Liver (tissue), 9 donors: ENCODE measurements around the gene PTPRS. TPM values are rescaled to one million over a fixed set of nuclear protein-coding genes. Genes with fewer than 3 reads are reported as not detected.

Source experiments
- DNase-seq: peaks from one replicate; pipeline ENCODE4 v3.0.0-alpha.2; 2017; ENCODE audit warnings: low spot score
- H3K27ac ChIP-seq, 2 donors: one replicate each; pipeline ENCODE4 v1.7.0; 2013; ENCODE audit warnings: inconsistent platforms in 2 of 2, low read length in 2 of 2, control low read depth in 1 of 2, low read depth in 1 of 2, mild to moderate bottlenecking in 1 of 2
- H3K27me3 ChIP-seq, 4 donors: one replicate each; pipeline versions ENCODE4 v1.6.1 to v1.7.0; 2013; ENCODE audit warnings: low read length in 3 of 4, inconsistent platforms in 1 of 4, mild to moderate bottlenecking in 1 of 4, moderate library complexity in 1 of 4; ENCODE audit not compliant: control insufficient read depth in 4 of 4, insufficient read depth in 4 of 4
- H3K36me3 ChIP-seq, 4 donors: one replicate each; pipeline versions ENCODE4 v1.6.1 to v1.7.0; 2013; ENCODE audit warnings: low read length in 3 of 4, mild to moderate bottlenecking in 3 of 4, low read depth in 1 of 4, moderate library complexity in 1 of 4; ENCODE audit not compliant: control insufficient read depth in 4 of 4, insufficient read depth in 3 of 4
- H3K4me1 ChIP-seq, 4 donors: one replicate each; pipeline versions ENCODE4 v1.6.1 to v1.7.0; 2013; ENCODE audit warnings: low read length in 3 of 4, mild to moderate bottlenecking in 3 of 4, moderate library complexity in 1 of 4; ENCODE audit not compliant: control insufficient read depth in 4 of 4, insufficient read depth in 4 of 4
- H3K4me3 ChIP-seq, 3 donors: one replicate each; pipeline versions ENCODE4 v1.6.1 to v1.7.0; 2013; ENCODE audit warnings: low read length in 3 of 3, control low read depth in 1 of 3, low read depth in 1 of 3, mild to moderate bottlenecking in 1 of 3
- H3K9ac ChIP-seq, 2 donors: one replicate each; pipeline ENCODE4 v1.7.0; 2013; ENCODE audit warnings: low read length in 2 of 2, mild to moderate bottlenecking in 2 of 2, moderate library complexity in 2 of 2, control low read depth in 1 of 2, low read depth in 1 of 2
- H3K9me3 ChIP-seq, 4 donors: one replicate each; pipeline versions ENCODE4 v1.6.1 to v1.7.0; 2013; ENCODE audit warnings: low read length in 3 of 4; ENCODE audit not compliant: control insufficient read depth in 4 of 4
- ATF3 ChIP-seq: IDR thresholded peaks from 2 replicates; pipeline ENCODE4 v1.6.1; 2016; ENCODE audit warnings: antibody characterized with exemption
- CTCF ChIP-seq: fragments of 150-350 bp; IDR thresholded peaks from 2 replicates; pipeline ENCODE4 v1.5.1; 2017; ENCODE audit warnings: improper control_type of control experiment, low read depth, low read length; ENCODE audit not compliant: missing input control
- EGR1 ChIP-seq, 2 donors: IDR thresholded peaks; 2 replicates each; pipeline ENCODE4 v1.6.1; 2016 to 2018; ENCODE audit warnings: antibody characterized with exemption in 2 of 2, low read depth in 2 of 2
- FOXA1 ChIP-seq: IDR thresholded peaks from 2 replicates; pipeline ENCODE4 v1.6.1; 2016; ENCODE audit warnings: antibody characterized with exemption
- FOXA2 ChIP-seq: IDR thresholded peaks from 2 replicates; pipeline ENCODE4 v1.6.1; 2016; ENCODE audit warnings: antibody characterized with exemption
- GABPA ChIP-seq, 2 donors: IDR thresholded peaks in 1 of 2; conservative IDR thresholded peaks in 1 of 2; 2 replicates each; pipeline ENCODE4 v1.6.1; 2016; ENCODE audit warnings: antibody characterized with exemption in 2 of 2, mild to moderate bottlenecking in 1 of 2, moderate library complexity in 1 of 2
- HNF4A ChIP-seq, 2 donors: conservative IDR thresholded peaks; 2 replicates each; pipeline ENCODE4 v1.6.1; 2016; ENCODE audit warnings: antibody characterized with exemption in 2 of 2, mild to moderate bottlenecking in 2 of 2
- HNF4G ChIP-seq: IDR thresholded peaks from 2 replicates; pipeline ENCODE4 v1.6.1; 2016; ENCODE audit warnings: antibody characterized with exemption
- JUND ChIP-seq, 2 donors: IDR thresholded peaks; 2 replicates each; pipeline ENCODE4 v1.6.1; 2016; ENCODE audit warnings: antibody characterized with exemption in 2 of 2
- MAX ChIP-seq: IDR thresholded peaks from 2 replicates; pipeline ENCODE4 v1.6.1; 2016; ENCODE audit warnings: antibody characterized with exemption
- NR2F2 ChIP-seq: IDR thresholded peaks from 2 replicates; pipeline ENCODE4 v1.6.1; 2016; ENCODE audit warnings: antibody characterized with exemption
- RAD21 ChIP-seq, 2 donors: IDR thresholded peaks; 2 replicates each; pipeline ENCODE4 v1.6.1; 2016; ENCODE audit warnings: antibody characterized with exemption in 2 of 2, mild to moderate bottlenecking in 2 of 2
- REST ChIP-seq: IDR thresholded peaks from 2 replicates; pipeline ENCODE4 v1.6.1; 2016; ENCODE audit warnings: antibody characterized with exemption, mild to moderate bottlenecking
- RXRA ChIP-seq, 2 donors: IDR thresholded peaks; 2 replicates each; pipeline ENCODE4 v1.6.1; 2017 to 2018; ENCODE audit warnings: antibody characterized with exemption in 2 of 2, mild to moderate bottlenecking in 1 of 2
- SP1 ChIP-seq: IDR thresholded peaks from 2 replicates; pipeline ENCODE4 v1.6.1; 2018; ENCODE audit warnings: antibody characterized with exemption, mild to moderate bottlenecking
- TAF1 ChIP-seq: conservative IDR thresholded peaks from 2 replicates; pipeline ENCODE4 v1.6.1; 2016; ENCODE audit warnings: antibody characterized with exemption, mild to moderate bottlenecking
- YY1 ChIP-seq: IDR thresholded peaks from 2 replicates; pipeline ENCODE4 v1.6.1; 2016; ENCODE audit warnings: antibody characterized with exemption, mild to moderate bottlenecking
- ZBTB33 ChIP-seq: IDR thresholded peaks from 2 replicates; pipeline ENCODE4 v1.6.1; 2016; ENCODE audit warnings: antibody characterized with exemption
- WGBS: extraction: QIAGEN DNeasy Blood & Tissue Kit; methylation state at CpG from one replicate; pipeline ENCODE4 v1.1.7; 2013; 5-methylcytosine and 5-hydroxymethylcytosine counted together
- polyA plus RNA-seq, 2 donors: library from polyadenylated mRNA; stranded (reverse) in 1 of 2; unstranded in 1 of 2; fragments of 200-250 nt in 1 of 2; fragments of >200 nt in 1 of 2; fragmentation: Nextera tagmentation in 1 of 2; extraction: Ambion mirVana in 1 of 2; gene quantifications; one replicate each; pipeline versions ENCODE4 v1.2.1 to v1.2.3, GENCODE V29; 2013 to 2015
- total RNA-seq, 2 donors: library from RNA; depleted of rRNA; stranded (reverse); fragments of >200 nt; gene quantifications; one replicate each; pipeline ENCODE4 v1.2.3, GENCODE V29; 2014
- donor health status: healthy.
- donor health status: healthy.
- donor health status: healthy.
- donor health status: healthy.
- donor health status: healthy.

PTPRS gene
- total and polyA plus RNA-seq, 4 donors = 1.3 to 49.7 (median 20.2) TPM

GRCh38 chr19:5316138-5316537 is 24.5 kb downstream of the PTPRS start:
- H3K9me3 ChIP-seq = no peaks in the 10 kb centered on the region
- no peaks in the 10 kb centered on the region for H3K36me3 ChIP-seq
- H3K9ac ChIP-seq = no peak overlapping the region
- DNase-seq = no peak
- H3K27me3 ChIP-seq = peaks cover 0 to 2% (median 0%) of the 10 kb centered on the region in 4 donors
- no peak for TF ChIP-seq MAX
- no peak for TF ChIP-seq REST
- no peak for TF ChIP-seq SP1
- no peak for TF ChIP-seq NR2F2
- no peak for TF ChIP-seq CTCF
- no peak for TF ChIP-seq HNF4A (conservative IDR thresholded peaks at IDR 0.05)
- no peak for TF ChIP-seq HNF4G
- no peak for TF ChIP-seq ATF3
- no peak for TF ChIP-seq JUND (IDR thresholded peaks at IDR 0.05)
- TF ChIP-seq FOXA1 = no peak
- no peak for TF ChIP-seq FOXA2
- no peak for TF ChIP-seq RAD21 (IDR thresholded peaks at IDR 0.05)
- TF ChIP-seq YY1 = no peak
- no peak for TF ChIP-seq RXRA (IDR thresholded peaks at IDR 0.05)
- no peak for TF ChIP-seq EGR1 (IDR thresholded peaks at IDR 0.05; ENCODE audit: low read depth in 2 of 2)
- no peak for TF ChIP-seq GABPA (IDR thresholded peaks at IDR 0.05 in 1 of 2, conservative IDR thresholded peaks at IDR 0.05 in 1 of 2)
- TF ChIP-seq TAF1 = no peak
- no peak for TF ChIP-seq ZBTB33
- 94% methylated on average over 9 of the region's 9 CpGs for WGBS
- H3K4me3 ChIP-seq = no peak overlapping the region
- no peaks in the 10 kb centered on the region for H3K4me1 ChIP-seq
- no peak overlapping the region for H3K27ac ChIP-seq
